Spinal cord (tissue), 10 donors: ENCODE results near the gene PPM1F. TPM values are rescaled to one million over a fixed set of nuclear protein-coding genes. Genes with fewer than 3 reads are reported as not detected.

ENCODE experiments used
- DNase-seq, 6 donors: peaks; one replicate each; pipeline versions ENCODE4 v3.0.0 to v3.0.0-alpha.2; 2013 to 2015; ENCODE audit warnings: low spot score in 6 of 6, low read depth in 4 of 6
- H3K27ac ChIP-seq: one replicate; pipeline ENCODE4 v1.5.1; 2013; ENCODE audit warnings: low read depth, low read length, control low read depth
- H3K27me3 ChIP-seq: one replicate; pipeline ENCODE4 v1.6.1; 2013; ENCODE audit warnings: low read length; ENCODE audit not compliant: control insufficient read depth, insufficient read depth
- H3K36me3 ChIP-seq: one replicate; pipeline ENCODE4 v1.6.1; 2013; ENCODE audit warnings: low read length; ENCODE audit not compliant: control insufficient read depth, insufficient read depth
- H3K4me1 ChIP-seq: one replicate; pipeline ENCODE4 v1.6.1; 2013; ENCODE audit warnings: low read length; ENCODE audit not compliant: control insufficient read depth, insufficient read depth
- H3K4me3 ChIP-seq: one replicate; pipeline ENCODE4 v1.5.1; 2013; ENCODE audit warnings: low read depth, low read length, control low read depth
- H3K9me3 ChIP-seq: one replicate; pipeline ENCODE4 v1.6.1; 2013; ENCODE audit warnings: low read length; ENCODE audit not compliant: control insufficient read depth, insufficient read depth
- WGBS: methylation state at CpG from one replicate; pipeline ENCODE4 v1.1.5; 2013; ENCODE audit warnings: missing lambda C conversion rate; ENCODE audit not compliant: insufficient coverage; 5-methylcytosine and 5-hydroxymethylcytosine counted together
- polyA plus RNA-seq, 2 donors: library from polyadenylated mRNA; unstranded; fragments of 120-200 nt; gene quantifications; one replicate each; pipeline ENCODE4 v1.2.1, GENCODE V29; 2013; ENCODE audit not compliant: insufficient read length in 2 of 2
- total RNA-seq, 2 donors: library from RNA; depleted of rRNA in 1 of 2; stranded (reverse); fragments of 120-200 nt in 1 of 2; fragments of >200 nt in 1 of 2; gene quantifications; one replicate each; pipeline versions ENCODE4 v1.2.3 to v1.2.4, GENCODE V29; 2013 to 2014
- donor health status: healthy.

Gene PPM1F
- total and polyA plus RNA-seq, 4 donors, result 22.6 to 34.9 (median 30.3) TPM

DNA sequence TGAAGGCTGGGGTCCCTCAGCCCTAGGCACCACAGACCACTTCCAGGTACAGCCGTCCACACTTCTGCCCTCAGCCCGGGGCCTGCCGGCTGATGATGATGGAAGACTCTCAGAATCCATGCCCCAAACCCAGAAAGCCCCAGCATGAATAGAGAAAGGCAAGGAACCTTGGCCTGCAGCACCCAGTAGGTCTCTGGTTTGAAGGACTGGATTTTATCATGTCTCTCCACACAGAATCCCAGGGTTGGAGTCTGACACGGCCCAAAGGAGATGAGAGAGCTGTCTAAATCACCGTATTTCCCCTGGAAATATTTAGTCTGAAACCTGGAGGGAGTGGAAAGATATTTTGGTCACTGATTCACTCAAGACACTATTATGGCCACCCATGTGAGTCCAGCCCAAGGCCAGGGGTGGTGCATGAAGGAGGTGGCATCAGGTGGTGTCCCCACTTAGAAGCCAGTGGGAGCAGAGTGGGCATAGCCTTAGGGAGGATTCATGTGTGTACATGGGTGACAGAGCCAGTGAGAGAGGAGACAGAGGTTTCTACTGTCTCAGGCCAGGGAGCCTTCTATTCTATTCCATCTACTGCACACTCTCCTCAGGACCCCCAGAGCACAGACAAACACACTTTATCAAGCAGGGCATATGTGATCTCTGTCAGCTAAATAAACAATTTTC, 15.9 kb upstream of the PPM1F start:
- no peaks in the 10 kb centered on the region for H3K4me1 ChIP-seq
- no peak overlapping the region for H3K4me3 ChIP-seq
- no peaks in the 10 kb centered on the region for H3K9me3 ChIP-seq
- H3K27me3 ChIP-seq, result no peaks in the 10 kb centered on the region
- H3K27ac ChIP-seq, result no peak overlapping the region
- no peak for DNase-seq
- peaks cover 95% of the 10 kb centered on the region for H3K36me3 ChIP-seq
- no CpG with 5 or more reads among the region's 5 CpGs for WGBS

DNA sequence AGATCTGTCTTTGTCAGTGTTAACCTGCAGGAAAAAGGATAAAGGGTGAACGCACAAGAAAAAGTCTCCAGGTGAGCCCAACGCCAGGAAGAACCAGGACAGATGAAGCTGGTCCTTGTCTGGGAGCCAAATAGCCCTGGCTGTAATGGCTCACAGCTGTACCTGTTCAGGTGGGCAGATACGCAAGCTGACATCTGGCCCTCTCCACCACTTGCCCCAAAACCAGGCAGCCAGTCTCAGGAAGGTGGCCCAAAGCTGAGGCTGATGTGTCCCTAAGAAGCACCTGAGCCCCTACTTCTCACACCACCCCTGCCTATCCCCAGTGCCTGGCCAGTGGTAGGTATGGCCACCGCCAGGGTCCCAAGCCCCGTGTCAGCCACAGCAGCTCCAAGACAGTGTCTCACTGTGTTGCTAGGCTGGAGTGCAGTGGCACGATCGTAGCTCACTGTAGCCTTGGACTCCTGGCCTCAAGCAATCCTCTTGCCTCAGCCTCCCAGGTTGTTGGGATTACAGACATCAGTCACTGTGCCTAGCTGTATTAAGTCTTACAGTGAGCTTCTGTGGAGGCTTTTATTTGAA, 15.1 kb upstream of the PPM1F start:
- H3K4me1 ChIP-seq, result no peaks in the 10 kb centered on the region
- peaks cover 95% of the 10 kb centered on the region for H3K36me3 ChIP-seq
- no peak for DNase-seq
- 94% methylated on average over 7 of the region's 7 CpGs for WGBS
- no peak overlapping the region for H3K27ac ChIP-seq
- H3K9me3 ChIP-seq, result no peaks in the 10 kb centered on the region
- H3K4me3 ChIP-seq, result no peak overlapping the region
- H3K27me3 ChIP-seq, result no peaks in the 10 kb centered on the region

DNA sequence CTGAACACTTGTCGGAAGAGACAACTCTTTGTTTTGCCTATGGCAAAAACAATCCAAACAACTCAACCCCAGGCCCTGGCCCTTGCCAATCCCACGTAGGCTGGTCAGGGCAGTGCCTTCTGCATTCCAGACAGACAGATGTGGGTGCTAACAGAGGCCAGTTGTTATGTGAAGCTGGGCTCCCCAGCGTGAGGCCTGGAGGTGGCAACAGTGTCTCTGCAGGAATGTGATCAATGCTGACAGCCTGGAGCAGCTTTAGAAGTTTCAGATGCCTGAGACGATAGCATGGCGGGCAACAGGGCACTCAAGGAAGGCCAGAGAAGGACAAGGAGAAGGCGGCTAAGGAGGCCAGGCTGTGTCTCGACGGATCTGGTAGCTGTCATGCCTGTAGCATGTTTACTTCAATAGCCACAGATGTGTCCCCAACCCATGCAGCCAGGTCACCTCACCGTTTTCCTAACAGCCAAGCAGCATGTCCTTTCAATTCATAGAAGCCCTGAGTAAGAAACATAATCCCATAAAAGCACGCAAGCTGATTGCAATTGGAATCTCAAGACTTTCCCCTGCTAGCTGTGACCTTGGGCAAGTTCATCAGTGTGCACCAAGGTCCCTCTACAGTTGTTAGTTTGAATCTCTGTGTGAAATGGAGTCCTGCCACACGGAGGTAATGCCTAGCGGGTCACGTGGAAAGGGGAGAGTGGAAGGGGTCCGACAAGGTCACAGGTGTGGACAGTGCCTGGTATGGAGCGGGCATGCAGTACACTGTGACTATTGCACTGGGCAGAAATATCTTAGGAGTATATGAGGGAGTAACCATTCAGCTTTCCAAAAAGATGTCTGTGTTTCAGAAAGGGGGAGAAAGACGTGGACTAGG, 14.2 kb upstream of the PPM1F start:
- peaks cover 95% of the 10 kb centered on the region for H3K36me3 ChIP-seq
- H3K4me3 ChIP-seq, result no peak overlapping the region
- WGBS, result 96% methylated on average over 16 of the region's 16 CpGs

DNA sequence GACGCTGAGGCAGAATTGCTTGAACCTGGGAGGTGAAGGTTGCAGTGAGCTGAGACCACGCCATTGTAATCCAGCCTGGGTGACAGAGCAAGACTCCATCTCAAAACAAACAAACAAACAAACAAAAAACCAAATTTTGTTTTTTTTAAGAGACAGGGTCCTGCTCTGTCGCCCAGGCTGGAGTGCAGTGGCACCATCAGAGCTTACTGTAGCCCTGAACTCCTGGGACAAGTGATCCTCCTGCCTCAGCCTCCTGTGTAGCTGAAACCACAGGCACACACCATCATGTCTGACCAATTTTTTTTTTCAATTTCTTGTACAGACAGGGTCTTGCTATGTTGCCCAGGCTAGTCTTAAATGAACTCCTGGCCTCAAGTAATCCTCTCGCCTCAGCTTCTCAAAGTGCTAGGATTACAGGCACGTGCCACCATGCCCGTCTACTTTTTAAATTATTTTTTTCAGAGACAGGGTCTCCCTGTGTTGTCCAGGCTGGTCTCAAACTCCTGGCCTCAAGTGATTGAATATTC, 13.2 kb upstream of the PPM1F start:
- Histone ChIP-seq H3K9me3 (no peaks in the 10 kb centered on the region), H3K4me1 (no peaks in the 10 kb centered on the region), H3K36me3 (peaks cover 95% of the 10 kb centered on the region), H3K27me3 (no peaks in the 10 kb centered on the region), H3K27ac (no peak overlapping the region), H3K4me3 (no peak overlapping the region)
- no peak for DNase-seq
- 94% methylated on average over 4 of the region's 6 CpGs for WGBS

More for the DNA sequence above, 14.2 kb upstream of the PPM1F start:
- no peak overlapping the region for H3K27ac ChIP-seq
- H3K9me3 ChIP-seq, result no peaks in the 10 kb centered on the region
- H3K4me1 ChIP-seq, result no peaks in the 10 kb centered on the region
- no peaks in the 10 kb centered on the region for H3K27me3 ChIP-seq
- no peak for DNase-seq

DNA sequence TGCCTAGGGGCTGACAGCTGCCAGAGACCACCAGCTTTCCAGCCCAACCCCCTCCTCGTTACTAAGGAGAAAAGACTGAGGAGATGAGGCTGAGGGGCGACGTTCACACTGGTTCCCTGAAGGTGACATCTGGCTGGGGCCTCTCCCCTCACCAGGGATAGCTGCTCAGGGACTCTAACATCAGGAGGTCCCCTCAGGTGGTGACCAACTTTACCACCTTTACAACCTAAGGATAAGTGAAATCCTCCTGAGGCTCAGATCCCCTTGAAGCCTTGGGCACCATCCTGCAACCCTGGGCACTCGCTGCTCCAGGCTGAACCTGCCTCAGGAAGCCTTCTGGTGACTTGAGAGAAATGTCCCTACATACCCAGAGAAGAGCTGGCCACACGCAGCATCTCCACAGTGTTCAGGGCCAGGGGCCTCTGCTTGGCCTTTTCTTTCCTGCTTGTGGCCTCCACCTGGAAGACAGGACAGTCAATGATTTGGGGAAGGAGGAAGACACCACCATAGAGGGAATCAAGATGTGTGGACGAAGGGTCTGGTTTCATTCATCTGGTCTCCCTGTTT, 12.4 kb upstream of the PPM1F start:
- Histone ChIP-seq H3K9me3 (no peaks in the 10 kb centered on the region), H3K27me3 (no peaks in the 10 kb centered on the region), H3K27ac (no peak overlapping the region), H3K4me1 (no peaks in the 10 kb centered on the region), H3K4me3 (no peak overlapping the region), H3K36me3 (peaks cover 95% of the 10 kb centered on the region)
- no peak for DNase-seq
- 97% methylated on average over 2 of the region's 6 CpGs for WGBS

DNA sequence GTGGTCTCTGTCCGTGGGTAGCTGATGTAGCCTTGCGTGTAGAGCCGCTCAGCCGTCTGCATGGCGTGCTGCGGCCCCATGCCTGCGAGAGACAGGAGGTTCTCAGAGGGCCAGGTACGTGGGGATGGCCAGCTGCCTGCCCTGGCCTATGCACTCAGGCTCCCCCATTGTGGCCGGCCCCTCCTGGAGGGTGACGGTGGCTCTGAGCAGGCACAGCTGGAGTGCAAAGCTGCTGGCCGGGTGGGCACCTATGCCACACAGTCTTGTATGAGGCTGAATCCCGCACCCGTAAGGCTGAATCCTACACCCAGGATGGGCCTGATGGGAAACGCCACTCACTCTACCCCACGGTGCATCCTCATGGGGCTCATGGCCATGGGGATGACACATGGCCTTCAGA, 11.6 kb upstream of the PPM1F start:
- Histone ChIP-seq H3K27me3 (no peaks in the 10 kb centered on the region), H3K9me3 (no peaks in the 10 kb centered on the region), H3K4me3 (no peak overlapping the region), H3K27ac (no peak overlapping the region), H3K4me1 (no peaks in the 10 kb centered on the region), H3K36me3 (peaks cover 97% of the 10 kb centered on the region)
- no peak for DNase-seq
- WGBS, result 97% methylated on average over 15 of the region's 15 CpGs

DNA sequence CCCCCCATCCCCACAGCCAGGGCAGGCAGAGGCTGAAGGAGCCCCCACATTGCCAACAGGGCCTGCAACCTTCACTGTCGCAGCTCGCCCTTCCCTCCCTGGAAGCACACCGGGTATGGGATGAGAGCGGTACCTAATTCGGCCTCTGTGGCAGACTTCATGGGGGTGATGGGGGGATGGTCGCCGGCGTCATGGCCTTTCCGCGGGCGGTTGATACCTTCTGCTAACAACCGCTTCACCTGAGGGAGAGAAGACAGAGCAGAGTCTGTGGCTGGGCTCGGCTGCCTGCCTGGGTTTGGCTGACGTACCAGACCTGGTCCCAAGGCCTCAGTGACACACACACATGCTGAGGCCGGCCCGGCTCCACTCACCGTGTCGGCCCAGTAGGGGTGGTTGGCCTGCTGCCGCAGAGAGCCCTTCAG, 11.2 kb upstream of the PPM1F start:
- 96% methylated on average over 14 of the region's 19 CpGs for WGBS
- H3K9me3 ChIP-seq, result no peaks in the 10 kb centered on the region
- H3K27ac ChIP-seq, result no peak overlapping the region
- no peak for DNase-seq
- no peaks in the 10 kb centered on the region for H3K4me1 ChIP-seq
- no peak overlapping the region for H3K4me3 ChIP-seq
- H3K36me3 ChIP-seq, result peaks cover 98% of the 10 kb centered on the region
- no peaks in the 10 kb centered on the region for H3K27me3 ChIP-seq

DNA sequence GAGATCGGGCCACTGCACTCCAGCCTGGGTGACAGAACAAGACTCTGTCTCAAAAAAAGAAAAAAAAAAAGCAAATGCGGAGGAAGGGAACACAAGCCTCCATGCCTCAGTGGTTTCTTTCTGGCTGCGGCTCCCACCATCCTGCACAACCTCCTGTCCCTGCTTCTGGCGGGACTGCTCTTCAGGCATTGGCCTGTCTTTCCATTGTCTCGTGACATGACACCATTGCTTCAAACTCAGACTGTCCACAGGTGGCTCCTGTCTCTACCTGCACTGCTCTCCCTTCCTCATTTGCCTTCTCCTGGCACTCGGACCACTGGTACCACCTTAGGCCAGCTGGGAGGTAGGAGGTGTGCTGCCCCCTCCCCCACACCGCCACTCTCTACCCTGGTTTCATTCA, 10.6 kb upstream of the PPM1F start:
- Histone ChIP-seq H3K9me3 (no peaks in the 10 kb centered on the region), H3K36me3 (peaks cover 98% of the 10 kb centered on the region), H3K4me1 (no peaks in the 10 kb centered on the region), H3K4me3 (no peak overlapping the region), H3K27me3 (no peaks in the 10 kb centered on the region), H3K27ac (no peak overlapping the region)
- no peak for DNase-seq
- 96% methylated on average over 6 of the region's 7 CpGs for WGBS

DNA sequence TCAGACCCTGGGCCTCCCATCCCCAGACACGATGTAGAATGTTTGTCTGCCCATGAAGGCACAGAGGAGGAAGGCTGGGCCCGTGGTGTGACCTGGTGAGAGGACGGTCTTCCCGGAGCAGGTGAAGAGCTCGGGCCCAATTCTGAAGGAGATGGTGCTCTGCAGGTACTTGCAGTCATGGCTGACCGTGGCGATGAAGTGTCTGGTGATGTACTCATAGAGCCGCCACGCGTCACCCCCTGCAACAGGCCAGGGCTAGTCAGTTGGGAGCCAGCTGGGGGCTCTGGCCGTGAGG, 10.0 kb upstream of the PPM1F start:
- 97% methylated on average over 11 of the region's 11 CpGs for WGBS
- peaks cover 98% of the 10 kb centered on the region for H3K36me3 ChIP-seq
- H3K4me3 ChIP-seq, result no peak overlapping the region
- no peaks in the 10 kb centered on the region for H3K4me1 ChIP-seq
- H3K9me3 ChIP-seq, result no peaks in the 10 kb centered on the region
- no peaks in the 10 kb centered on the region for H3K27me3 ChIP-seq
- H3K27ac ChIP-seq, result no peak overlapping the region
- no peak for DNase-seq
